Trophoblast cell (in vitro differentiated cells and primary cell): ENCODE results near the gene PPIF.

Experiments
- DNase-seq, 2 donors: peaks; one replicate each; pipeline ENCODE4 v3.0.0-alpha.2; 2016
- H2AFZ ChIP-seq: 2 replicates; pipeline ENCODE4 v1.6.1; 2013; ENCODE audit warnings: low read length, moderate library complexity, mild to moderate bottlenecking; ENCODE audit not compliant: insufficient read depth, poor library complexity
- H2AK5ac ChIP-seq: 2 replicates; pipeline ENCODE4 v1.6.1; 2013; ENCODE audit warnings: mild to moderate bottlenecking, low read length
- H2BK120ac ChIP-seq: 2 replicates; pipeline ENCODE4 v1.6.1; 2013; ENCODE audit warnings: low read length, mild to moderate bottlenecking, moderate library complexity; ENCODE audit not compliant: insufficient read depth, poor library complexity
- H2BK12ac ChIP-seq: 2 replicates; pipeline ENCODE4 v1.6.1; 2013; ENCODE audit warnings: mild to moderate bottlenecking, low read length, moderate library complexity
- H2BK5ac ChIP-seq: 2 replicates; pipeline ENCODE4 v1.6.1; 2013; ENCODE audit warnings: low read length, low read depth, moderate library complexity, mild to moderate bottlenecking; ENCODE audit not compliant: poor library complexity
- H3K14ac ChIP-seq: 2 replicates; pipeline ENCODE4 v1.6.1; 2013; ENCODE audit warnings: mild to moderate bottlenecking, low read length
- H3K18ac ChIP-seq: 2 replicates; pipeline ENCODE4 v1.6.1; 2013; ENCODE audit warnings: mild to moderate bottlenecking, low read length
- H3K23ac ChIP-seq: 2 replicates; pipeline ENCODE4 v1.6.1; 2013; ENCODE audit warnings: low read length
- H3K27ac ChIP-seq: 2 replicates; pipeline ENCODE4 v1.5.1; 2013; ENCODE audit warnings: low read depth, mild to moderate bottlenecking, inconsistent platforms, low read length, moderate library complexity
- H3K27me3 ChIP-seq: 2 replicates; pipeline ENCODE4 v1.6.1; 2013; ENCODE audit warnings: inconsistent platforms, mild to moderate bottlenecking, low read length, moderate library complexity; ENCODE audit not compliant: insufficient read depth
- H3K36me3 ChIP-seq, 2 experiments: 1 replicate in 1 of 2; 2 replicates in 1 of 2; pipeline ENCODE4 v1.6.1; 2013; ENCODE audit warnings: low read length in 2 of 2, mild to moderate bottlenecking in 2 of 2, moderate library complexity in 1 of 2; ENCODE audit not compliant: insufficient read depth in 2 of 2, control insufficient read depth in 1 of 2
- H3K4ac ChIP-seq: 2 replicates; pipeline ENCODE4 v1.6.1; 2013; ENCODE audit warnings: low read depth, mild to moderate bottlenecking, low read length, moderate library complexity
- H3K4me1 ChIP-seq, 2 experiments: 1 replicate in 1 of 2; 2 replicates in 1 of 2; pipeline ENCODE4 v1.6.1; 2013; ENCODE audit warnings: low read length in 2 of 2, mild to moderate bottlenecking in 2 of 2, moderate library complexity in 1 of 2; ENCODE audit not compliant: insufficient read depth in 2 of 2, control insufficient read depth in 1 of 2
- H3K4me2 ChIP-seq: 2 replicates; pipeline ENCODE4 v1.6.1; 2013; ENCODE audit warnings: inconsistent platforms, mild to moderate bottlenecking, low read length, moderate library complexity
- H3K4me3 ChIP-seq: 2 replicates; pipeline ENCODE4 v1.5.1; 2013; ENCODE audit warnings: mild to moderate bottlenecking, low read depth, low read length, inconsistent platforms
- H3K79me1 ChIP-seq: one replicate; pipeline ENCODE4 v1.6.1; 2013; ENCODE audit warnings: low read length
- H3K79me2 ChIP-seq: 2 replicates; pipeline ENCODE4 v1.6.1; 2013; ENCODE audit warnings: low read length, mild to moderate bottlenecking; ENCODE audit not compliant: control insufficient read depth, insufficient read depth, poor library complexity
- H3K9ac ChIP-seq: 2 replicates; pipeline ENCODE4 v1.6.1; 2013; ENCODE audit warnings: mild to moderate bottlenecking, low read length
- H3K9me3 ChIP-seq: 2 replicates; pipeline ENCODE4 v1.6.1; 2013; ENCODE audit warnings: low read depth, mild to moderate bottlenecking, control low read depth, inconsistent platforms, low read length; ENCODE audit not compliant: insufficient read depth
- H4K12ac ChIP-seq: 2 replicates; pipeline ENCODE4 v1.6.1; 2013; ENCODE audit warnings: low read depth, mild to moderate bottlenecking, low read length, moderate library complexity
- H4K8ac ChIP-seq: 2 replicates; pipeline ENCODE4 v1.6.1; 2013; ENCODE audit warnings: low read depth, mild to moderate bottlenecking, low read length, moderate library complexity
- H4K91ac ChIP-seq: one replicate; pipeline ENCODE4 v1.6.1; 2013; ENCODE audit warnings: low read depth, mild to moderate bottlenecking, low read length, moderate library complexity
- WGBS: extraction: QIAGEN DNeasy Blood & Tissue Kit; methylation state at CpG from one replicate; pipeline ENCODE4 v1.1.7; 2013; ENCODE audit warnings: missing lambda C conversion rate; ENCODE audit not compliant: insufficient read length, insufficient coverage; ENCODE audit errors: extremely low coverage; 5-methylcytosine and 5-hydroxymethylcytosine counted together

PPIF gene

GRCh38 chr10:79379512-79380124 lies 32.3 kb downstream of the PPIF start:
- H3K79me2 ChIP-seq, result no peaks in the 10 kb centered on the region
- DNase-seq, result no peak
- H3K4me2 ChIP-seq, result no peak overlapping the region
- H3K27ac ChIP-seq, result no peak overlapping the region
- H3K36me3 ChIP-seq, result no peaks in the 10 kb centered on the region
- no peaks in the 10 kb centered on the region for H3K27me3 ChIP-seq
- no peak overlapping the region for H3K4ac ChIP-seq
- H4K12ac ChIP-seq, result no peak overlapping the region
- H3K4me1 ChIP-seq, result peaks cover 8% of the 10 kb centered on the region in 2 experiments
- no peak overlapping the region for H3K23ac ChIP-seq
- H2BK120ac ChIP-seq, result no peak overlapping the region
- no peak overlapping the region for H2BK12ac ChIP-seq
- peaks cover 15% of the 10 kb centered on the region for H3K9me3 ChIP-seq
- H3K18ac ChIP-seq, result no peak overlapping the region
- no peak overlapping the region for H3K14ac ChIP-seq
- H4K8ac ChIP-seq, result no peak overlapping the region
- no peak overlapping the region for H3K4me3 ChIP-seq
- H4K91ac ChIP-seq, result no peak overlapping the region
- no peak overlapping the region for H2BK5ac ChIP-seq
- H3K79me1 ChIP-seq, result no peaks in the 10 kb centered on the region
- H2AFZ ChIP-seq, result no peak overlapping the region
- no peak overlapping the region for H2AK5ac ChIP-seq
- no peak overlapping the region for H3K9ac ChIP-seq
- WGBS, result no CpG with 5 or more reads among the region's 9 CpGs

DNA sequence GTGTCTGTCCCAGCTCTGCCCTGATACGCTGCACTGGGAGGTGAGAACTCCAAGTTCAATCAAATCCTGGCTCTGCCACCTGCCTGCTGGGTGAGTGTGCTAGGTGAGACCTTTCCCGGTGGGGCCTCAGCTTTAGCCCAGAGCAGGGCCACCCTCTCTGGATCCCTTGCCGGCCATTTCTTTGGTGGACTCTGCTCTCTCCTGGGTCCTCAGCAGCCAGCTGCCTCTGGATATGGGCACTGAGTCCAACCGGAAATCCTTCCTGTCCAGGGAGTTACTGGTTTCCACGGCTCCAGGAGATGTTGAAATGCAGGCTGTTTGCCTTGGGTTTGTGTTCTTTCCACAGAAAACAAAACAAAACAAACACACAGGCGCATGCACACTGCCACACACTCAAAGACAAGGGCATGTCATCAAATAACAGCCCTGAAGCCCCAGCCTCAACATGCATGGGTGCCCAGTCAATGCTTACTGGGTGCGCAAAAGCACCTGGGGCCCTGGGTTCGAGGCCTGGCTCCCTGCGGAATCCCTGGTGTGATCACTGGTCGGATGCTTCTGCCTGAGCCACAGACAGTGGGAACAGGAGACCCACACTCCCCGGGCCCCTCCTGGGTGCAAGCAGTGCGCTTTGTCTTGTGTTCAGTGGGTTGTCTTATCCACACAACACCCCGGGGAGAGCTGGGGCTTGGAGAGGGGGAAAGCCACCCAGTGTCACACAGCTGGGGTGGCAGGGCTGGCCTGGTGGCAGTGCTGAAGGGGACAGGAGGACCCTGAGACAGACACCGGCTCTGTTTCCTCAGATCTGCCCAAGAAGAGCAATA lies 33.1 kb downstream of the PPIF start:
- H3K4me2 ChIP-seq, result no peak overlapping the region
- H3K14ac ChIP-seq, result no peak overlapping the region
- no peak overlapping the region for H2BK12ac ChIP-seq
- H3K4ac ChIP-seq, result no peak overlapping the region
- no peak overlapping the region for H4K91ac ChIP-seq
- H3K36me3 ChIP-seq, result no peaks in the 10 kb centered on the region
- no peak for DNase-seq
- H4K12ac ChIP-seq, result no peak overlapping the region
- H2AK5ac ChIP-seq, result no peak overlapping the region
- H3K4me3 ChIP-seq, result no peak overlapping the region
- WGBS, result no CpG with 5 or more reads among the region's 14 CpGs
- no peak overlapping the region for H3K9ac ChIP-seq
- H2BK5ac ChIP-seq, result no peak overlapping the region
- no peak overlapping the region for H3K27ac ChIP-seq
- H3K79me2 ChIP-seq, result no peaks in the 10 kb centered on the region
- no peak overlapping the region for H2AFZ ChIP-seq
- H3K79me1 ChIP-seq, result no peaks in the 10 kb centered on the region
- peaks cover 15% of the 10 kb centered on the region for H3K9me3 ChIP-seq
- no peak overlapping the region for H4K8ac ChIP-seq
- H3K4me1 ChIP-seq, result peaks cover 5 to 7% of the 10 kb centered on the region in 2 experiments
- no peak overlapping the region for H3K23ac ChIP-seq
- H3K18ac ChIP-seq, result no peak overlapping the region
- H3K27me3 ChIP-seq, result no peaks in the 10 kb centered on the region
- no peak overlapping the region for H2BK120ac ChIP-seq

- H2BK12ac ChIP-seq, result no peak overlapping the region
- no peak overlapping the region for H3K4ac ChIP-seq
- H3K4me3 ChIP-seq, result no peak overlapping the region
- no peaks in the 10 kb centered on the region for H3K36me3 ChIP-seq
- H3K79me2 ChIP-seq, result no peaks in the 10 kb centered on the region
- H2BK120ac ChIP-seq, result no peak overlapping the region
- H3K18ac ChIP-seq, result no peak overlapping the region
- H3K79me1 ChIP-seq, result no peaks in the 10 kb centered on the region
- H3K9ac ChIP-seq, result no peak overlapping the region
- no peak overlapping the region for H4K8ac ChIP-seq
- H2AK5ac ChIP-seq, result no peak overlapping the region
- H2AFZ ChIP-seq, result no peak overlapping the region
- WGBS, result no CpG with 5 or more reads among the region's 9 CpGs
- H3K9me3 ChIP-seq, result peaks cover 15% of the 10 kb centered on the region
- no peak overlapping the region for H2BK5ac ChIP-seq
- H3K23ac ChIP-seq, result no peak overlapping the region
- H4K12ac ChIP-seq, result no peak overlapping the region
- DNase-seq, result no peak
- H3K4me1 ChIP-seq, result peaks cover 3 to 5% of the 10 kb centered on the region in 2 experiments
- no peak overlapping the region for H3K14ac ChIP-seq
- no peaks in the 10 kb centered on the region for H3K27me3 ChIP-seq
- H3K4me2 ChIP-seq, result no peak overlapping the region
- H4K91ac ChIP-seq, result no peak overlapping the region
- H3K27ac ChIP-seq, result no peak overlapping the region
Observed at GRCh38 chr10:79380946-79381721, 33.9 kb downstream of the PPIF start.

DNA sequence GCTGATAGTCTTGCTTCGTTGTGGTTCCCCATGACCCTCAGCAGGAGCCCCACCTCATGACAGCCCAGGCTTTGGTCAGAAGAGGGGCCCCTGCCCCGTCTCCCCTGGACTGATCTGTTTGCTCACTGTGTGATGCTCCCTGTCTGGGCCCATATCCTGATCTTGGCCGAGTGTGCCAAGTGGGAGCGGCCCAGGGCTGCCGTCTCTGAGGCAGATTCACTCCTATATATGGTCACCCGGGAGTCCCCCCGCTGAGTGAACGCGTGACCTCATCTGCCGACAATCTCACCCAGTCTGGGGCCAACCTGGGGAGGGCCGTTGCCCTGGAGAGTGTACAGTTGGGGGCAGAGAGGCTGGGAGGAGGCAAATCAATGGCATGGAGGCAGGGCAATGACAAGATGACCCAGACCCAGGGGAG lies 34.5 kb downstream of the PPIF start:
- H3K4me2 ChIP-seq, result no peak overlapping the region
- no peaks in the 10 kb centered on the region for H3K36me3 ChIP-seq
- WGBS, result no CpG with 5 or more reads among the region's 11 CpGs
- H4K91ac ChIP-seq, result no peak overlapping the region
- no peak overlapping the region for H3K27ac ChIP-seq
- no peak overlapping the region for H2BK5ac ChIP-seq
- H3K23ac ChIP-seq, result no peak overlapping the region
- no peak overlapping the region for H4K8ac ChIP-seq
- H3K4me1 ChIP-seq, result peaks cover 3 to 5% of the 10 kb centered on the region in 2 experiments
- H2AFZ ChIP-seq, result no peak overlapping the region
- H3K79me2 ChIP-seq, result no peaks in the 10 kb centered on the region
- no peak overlapping the region for H3K9ac ChIP-seq
- no peak overlapping the region for H3K4ac ChIP-seq
- no peak overlapping the region for H4K12ac ChIP-seq
- peaks cover 15% of the 10 kb centered on the region for H3K9me3 ChIP-seq
- H3K79me1 ChIP-seq, result no peaks in the 10 kb centered on the region
- no peak overlapping the region for H2AK5ac ChIP-seq
- no peak overlapping the region for H2BK12ac ChIP-seq
- H3K4me3 ChIP-seq, result no peak overlapping the region
- no peaks in the 10 kb centered on the region for H3K27me3 ChIP-seq
- no peak overlapping the region for H3K18ac ChIP-seq
- no peak overlapping the region for H3K14ac ChIP-seq
- H2BK120ac ChIP-seq, result no peak overlapping the region
- DNase-seq, result no peak
